ENCODE data around the gene S100A1. TPM values are rescaled to one million over a fixed set of nuclear protein-coding genes. Genes with fewer than 3 reads are reported as not detected.

The S100A1 gene
- total and polyA plus RNA-seq, 2 of the 8 experiments (the other 6 are each of a cell fraction or from before 2014, with no cell fraction given), result 2.0 TPM; not detected in 1

DNA sequence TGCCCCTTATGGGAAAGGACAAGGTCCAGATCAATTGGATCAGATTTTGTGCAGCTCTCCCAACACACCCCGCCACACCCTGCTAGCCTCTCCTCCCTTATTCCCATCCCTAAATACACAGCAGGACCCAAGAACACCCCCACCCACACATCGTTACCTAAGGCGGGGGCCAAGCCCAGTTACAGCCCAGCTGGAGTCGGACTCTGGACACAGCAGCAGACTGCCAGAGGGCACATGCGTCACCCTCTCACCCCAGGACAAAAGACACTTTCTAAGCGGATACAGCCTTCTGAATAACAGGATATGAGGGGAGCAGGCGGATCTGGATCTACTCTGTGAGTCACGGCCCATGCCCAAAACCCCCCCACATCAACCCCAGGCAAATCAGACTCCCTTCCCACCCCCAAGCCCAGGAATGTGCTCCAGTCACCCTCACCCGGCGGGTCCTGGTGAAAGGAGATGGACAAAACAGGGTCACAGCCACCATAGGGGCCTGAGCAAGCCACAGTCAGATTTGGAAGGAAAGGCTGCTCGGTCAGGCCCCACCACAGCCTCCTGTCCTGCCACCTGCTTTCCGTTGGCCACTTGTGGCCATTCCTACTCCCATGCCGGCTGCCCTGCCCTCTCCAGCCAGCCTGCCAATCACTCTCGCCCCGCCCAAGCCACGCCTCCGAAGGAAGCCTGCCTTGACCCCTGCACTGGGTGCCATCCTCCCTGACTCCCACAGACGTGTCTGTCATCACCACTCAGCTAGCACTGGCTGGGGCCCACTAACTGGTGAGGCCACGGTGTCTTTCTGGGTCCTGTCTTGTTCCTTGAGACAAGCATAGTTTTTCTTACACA is 19.3 kb upstream of the S100A1 start:
- Histone ChIP-seq H3K79me2 (ENCODE audit: control insufficient read depth in 1 of 2, insufficient read depth in 2 of 2, low read length in 2 of 2) (no peaks in the 10 kb centered on the region), H3K4ac (replicated peaks; ENCODE audit: insufficient read length, low read depth, low read length) (peak overlapping the region; percentile 63), H4K91ac (replicated peaks; ENCODE audit: insufficient read length, low read length) (peak overlapping the region; percentile 75), H3K23ac (ENCODE audit: insufficient read length) (no peak overlapping the region), H3K14ac (ENCODE audit: insufficient read length) (no peak overlapping the region), H2BK15ac (ENCODE audit: low read length) (peak overlapping the region; percentile 95; the same call in 1 of the 2 replicates), H3K56ac (replicated peaks; ENCODE audit: insufficient read length, low read depth, low read length) (no peak overlapping the region), H2BK12ac (ENCODE audit: low read depth, low read length) (peak overlapping the region; percentile 92), H2BK120ac (replicated peaks; ENCODE audit: low read depth, low read length) (no peak overlapping the region), H3K27ac (ENCODE audit: low read depth, low read length) (no peak overlapping the region), H2AFZ (ENCODE audit: low read length) (peak overlapping the region; percentile 45; the same call in 1 of the 2 replicates), H3K4me1 (replicated peaks in 1 of 4; ENCODE audit: control insufficient read depth in 3 of 4, insufficient read depth in 4 of 4, low read length in 3 of 4) (peaks cover 0 to 35% (median 21%) of the 10 kb centered on the region in 4 experiments; a peak in 6 of 7 replicates), H4K8ac (ENCODE audit: extremely low read depth, insufficient read depth, low read length) (no peak overlapping the region), H2BK20ac (ENCODE audit: low read length) (peak overlapping the region; percentile 40; the same call in 1 of the 2 replicates), H2AK5ac (ENCODE audit: low read depth, low read length) (peak overlapping the region; percentile 11; the same call in 1 of the 2 replicates), H3K4me2 (ENCODE audit: insufficient read depth in 1 of 2, low read depth in 2 of 2, low read length in 2 of 2) (peak overlapping the region in 1 of 2 experiments; percentile 37; a peak in 2 of 4 replicates), H3K18ac (ENCODE audit: extremely low read depth, low read length) (peak overlapping the region; percentile 62), H4K20me1 (replicated peaks in 1 of 2; ENCODE audit: control insufficient read depth in 1 of 2, insufficient read depth in 2 of 2, low read length in 2 of 2) (no peaks in the 10 kb centered on the region), H3K36me3 (ENCODE audit: control insufficient read depth in 2 of 4, insufficient read depth in 4 of 4, low read length in 3 of 4) (no peaks in the 10 kb centered on the region), H3K9ac (replicated peaks in 1 of 4; ENCODE audit: extremely low read depth in 1 of 4, low read depth in 3 of 4, low read length in 3 of 4) (no peak overlapping the region), H3K9me3 (ENCODE audit: insufficient read depth in 2 of 2, low read depth in 1 of 2, low read length in 1 of 2) (no peaks in the 10 kb centered on the region), H3K23me2 (ENCODE audit: low read depth, low read length) (peaks cover 3% of the 10 kb centered on the region; the same call in 1 of the 2 replicates), H3K4me3 (ENCODE audit: extremely low read depth in 1 of 4, insufficient read depth in 2 of 4, low read depth in 3 of 4, low read length in 4 of 4) (no peak overlapping the region), H3K79me1 (ENCODE audit: low read depth, low read length) (no peaks in the 10 kb centered on the region), H2BK5ac (ENCODE audit: low read depth, low read length) (peak overlapping the region; percentile 79; the same call in 1 of the 2 replicates), H4K5ac (ENCODE audit: insufficient read length, low read depth, low read length) (no peak overlapping the region), H3K27me3 (replicated peaks in 1 of 4; ENCODE audit: control insufficient read depth in 3 of 4, extremely low read depth in 1 of 4, insufficient read depth in 3 of 4, low read length in 3 of 4) (no peaks in the 10 kb centered on the region; a peak in 1 of 7 replicates)
- ChIA-PET CTCF (ENCODE audit: partially characterized antibody) (interaction anchor here (1.0 to 15.9 kb wide), 7 partner anchors 8 to 114 kb away, joined by 3 to 224 read pairs (median 6); partner anchors contain the start of genes S100A13 and S100A14), POLR2A (ENCODE audit: partially characterized antibody) (interaction anchor here (0.6 to 15.3 kb wide), 4 partner anchors 10 to 167 kb away, joined by 3 to 261 read pairs (median 6); partner anchors contain the start of genes CHTOP, S100A1, S100A13 and SLC27A3)
- WGBS, 2 experiments (ENCODE audit: extremely low coverage in 1 of 2, insufficient coverage in 1 of 2, insufficient read length in 1 of 2, insufficient replicate concordance in 2 of 2, low coverage in 1 of 2, low lambda C conversion rate in 2 of 2, missing lambda C conversion rate in 1 of 2), result 49% methylated on average over 19 of the region's 19 CpGs; no CpG with 5 or more reads in 1 of the 2 experiments
- DNase-seq (ENCODE audit: low read depth in 1 of 2, low spot score in 2 of 2) (peak; percentile 41 to 90), FAIRE-seq (no peak)
- TF ChIP-seq EP300 (IDR thresholded peaks at IDR 0.05; ENCODE audit: borderline replicate concordance in 1 of 2, low read depth in 2 of 2, low read length in 2 of 2) (no peak), SP4 (IDR thresholded peaks at IDR 0.05; ENCODE audit: low read length) (no peak), NANOG (IDR thresholded peaks at IDR 0.05; ENCODE audit: insufficient read depth, low read depth, low read length, poor library complexity, severe bottlenecking) (no peak), JUND (IDR thresholded peaks at IDR 0.05; ENCODE audit: low read length) (no peak), KDM5A (IDR thresholded peaks at IDR 0.05; ENCODE audit: low read length) (no peak), RNF2 (IDR thresholded peaks at IDR 0.05; ENCODE audit: borderline replicate concordance, low read depth, low read length, missing control alignments, poor library complexity, severe bottlenecking) (no peak)
- TF ChIP-seq, protein P1, sequence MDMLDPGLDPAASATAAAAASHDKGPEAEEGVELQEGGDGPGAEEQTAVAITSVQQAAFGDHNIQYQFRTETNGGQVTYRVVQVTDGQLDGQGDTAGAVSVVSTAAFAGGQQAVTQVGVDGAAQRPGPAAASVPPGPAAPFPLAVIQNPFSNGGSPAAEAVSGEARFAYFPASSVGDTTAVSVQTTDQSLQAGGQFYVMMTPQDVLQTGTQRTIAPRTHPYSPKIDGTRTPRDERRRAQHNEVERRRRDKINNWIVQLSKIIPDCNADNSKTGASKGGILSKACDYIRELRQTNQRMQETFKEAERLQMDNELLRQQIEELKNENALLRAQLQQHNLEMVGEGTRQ (IDR thresholded peaks at IDR 0.05; ENCODE audit: low read length), result no peak
- TF ChIP-seq, protein P2, sequence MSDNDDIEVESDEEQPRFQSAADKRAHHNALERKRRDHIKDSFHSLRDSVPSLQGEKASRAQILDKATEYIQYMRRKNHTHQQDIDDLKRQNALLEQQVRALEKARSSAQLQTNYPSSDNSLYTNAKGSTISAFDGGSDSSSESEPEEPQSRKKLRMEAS (IDR thresholded peaks at IDR 0.05), result no peak; the same call in 1 of the 2 replicates

All from H1 (cell line).